Endothelial cell of umbilical vein (primary cell): ENCODE results near the gene GUCY1B1. TPM values are rescaled to one million over a fixed set of nuclear protein-coding genes. Genes with fewer than 3 reads are reported as not detected.

Experiments used
- BruUV-seq: library from RNA; stranded (reverse); fragments of 400-500 nt; replicated peaks from 2 replicates; lab custom pipeline; 2021; lab: Mats Ljungman, UMichigan
- CTCF ChIA-PET: fragments of 300-600, 350-600 bp; sonication (Branson Sonifier 250); formaldehyde crosslinking; loops from one replicate; lab custom pipeline; 2021; ENCODE audit warnings: antibody characterized with exemption, inconsistent platforms; lab: Charles Lee
- POLR2A ChIA-PET: fragments of 300-600, 350-600 bp; sonication (Branson Sonifier 250); formaldehyde crosslinking; loops from one replicate; lab custom pipeline; 2021; ENCODE audit warnings: antibody characterized with exemption, inconsistent platforms; lab: Charles Lee
- DNase-seq: peaks from one replicate; pipeline ENCODE4 v3.0.0-alpha.2; 2011; ENCODE audit warnings: low read depth, low spot score
- FAIRE-seq: peaks from 2 replicates; lab custom pipeline; 2011; peaks lifted over from hg19 to GRCh38; lab: Jason Lieb, UNC
- H2AFZ ChIP-seq: 2 replicates; pipeline ENCODE4 v1.6.0; 2012; ENCODE audit warnings: low read depth, low read length, control low read depth, inconsistent platforms
- H3K27ac ChIP-seq: 2 replicates; pipeline ENCODE4 v1.5.1; 2011; ENCODE audit warnings: low read depth, mild to moderate bottlenecking, control low read depth, low read length, moderate library complexity; ENCODE audit not compliant: insufficient read depth
- H3K27me3 ChIP-seq, 2 experiments: 2 replicates each; pipeline versions ENCODE4 v1.6.0 to v1.6.1; 2011; ENCODE audit warnings: low read length in 2 of 2, mixed read lengths in 1 of 2; ENCODE audit not compliant: control insufficient read depth in 2 of 2, insufficient read depth in 2 of 2
- H3K36me3 ChIP-seq, 2 experiments: 2 replicates in 1 of 2; 3 replicates in 1 of 2; pipeline ENCODE4 v1.5.1; 2011; ENCODE audit warnings: low read length in 2 of 2, mild to moderate bottlenecking in 1 of 2, moderate library complexity in 1 of 2; ENCODE audit not compliant: control insufficient read depth in 2 of 2, insufficient read depth in 2 of 2; ENCODE audit errors: extremely low read depth in 1 of 2
- H3K4me1 ChIP-seq: 3 replicates; pipeline ENCODE4 v1.5.1; 2011; ENCODE audit warnings: mild to moderate bottlenecking, low read length; ENCODE audit not compliant: control insufficient read depth, insufficient read depth; ENCODE audit errors: extremely low read depth
- H3K4me2 ChIP-seq: 2 replicates; pipeline ENCODE4 v1.6.1; 2011; ENCODE audit warnings: low read length, control low read depth, mixed read lengths; ENCODE audit not compliant: insufficient read depth
- H3K4me3 ChIP-seq, 3 experiments: fragments of 200-600 bp in 1 of 3; sonication (generic), shearing (Covaris generic) in 1 of 3; replicated peaks in 1 of 3; 2 replicates each; pipeline ENCODE4 v1.5.1; 2011 to 2016; ENCODE audit warnings: control low read depth in 3 of 3, low read length in 3 of 3, mild to moderate bottlenecking in 2 of 3, inconsistent platforms in 1 of 3, low read depth in 1 of 3, moderate library complexity in 1 of 3; ENCODE audit not compliant: insufficient read depth in 1 of 3
- H3K79me2 ChIP-seq: 2 replicates; pipeline ENCODE4 v1.6.0; 2012; ENCODE audit warnings: low read length, inconsistent platforms; ENCODE audit not compliant: control insufficient read depth, insufficient read depth
- H3K9ac ChIP-seq: replicated peaks from 2 replicates; pipeline ENCODE3; 2011; ENCODE audit warnings: low read length, control low read depth; ENCODE audit not compliant: insufficient read depth; ENCODE audit errors: extremely low read depth
- H3K9me1 ChIP-seq: replicated peaks from 3 replicates; pipeline ENCODE4 v1.6.0; 2011; ENCODE audit warnings: mild to moderate bottlenecking, low read length; ENCODE audit not compliant: control insufficient read depth, insufficient read depth; ENCODE audit errors: extremely low read depth
- H3K9me3 ChIP-seq: replicated peaks from 2 replicates; pipeline ENCODE4 v1.5.1; 2012; ENCODE audit warnings: low read length, inconsistent platforms; ENCODE audit not compliant: control insufficient read depth, insufficient read depth
- H4K20me1 ChIP-seq: replicated peaks from 2 replicates; pipeline ENCODE3; 2011; ENCODE audit warnings: mild to moderate bottlenecking, low read length; ENCODE audit not compliant: control insufficient read depth, insufficient read depth; ENCODE audit errors: extremely low read depth
- CTCF ChIP-seq, 2 donors: IDR thresholded peaks; 1 replicate in 1 of 2; 2 replicates in 1 of 2; pipeline ENCODE4 v1.5.1; 2011; ENCODE audit warnings: low read length in 2 of 2, mild to moderate bottlenecking in 2 of 2, moderate library complexity in 2 of 2, control low read depth in 1 of 2, inconsistent platforms in 1 of 2, low read depth in 1 of 2; ENCODE audit not compliant: insufficient read depth in 1 of 2; ENCODE audit errors: extremely low read depth in 1 of 2
- EZH2 ChIP-seq: IDR thresholded peaks from 2 replicates; pipeline ENCODE4 v1.6.1; 2012; ENCODE audit warnings: borderline replicate concordance, low read depth, mild to moderate bottlenecking, moderate library complexity, low read length, inconsistent platforms; ENCODE audit not compliant: severe bottlenecking
- FOS ChIP-seq: IDR thresholded peaks from 2 replicates; pipeline ENCODE4 v1.6.1; 2011; ENCODE audit warnings: mild to moderate bottlenecking, low read length, moderate library complexity, borderline replicate concordance; ENCODE audit not compliant: insufficient read depth
- GATA2 ChIP-seq: IDR thresholded peaks from 2 replicates; pipeline ENCODE4 v1.7.0; 2011; ENCODE audit warnings: low read depth, mild to moderate bottlenecking, moderate library complexity, mixed read lengths, low read length; ENCODE audit not compliant: insufficient read length, insufficient read depth
- JUN ChIP-seq: IDR thresholded peaks from 2 replicates; pipeline ENCODE4 v1.6.1; 2011; ENCODE audit warnings: borderline replicate concordance, low read depth; ENCODE audit not compliant: insufficient read length, insufficient read depth
- MYC ChIP-seq: IDR thresholded peaks from one replicate; pipeline ENCODE4 v1.6.1; 2011; ENCODE audit warnings: mild to moderate bottlenecking, low read depth, low read length
- POLR2A ChIP-seq: IDR thresholded peaks from 2 replicates; pipeline ENCODE4 v1.6.1; 2012; ENCODE audit warnings: low read depth, mild to moderate bottlenecking, control low read depth, low read length
- POLR2AphosphoS5 ChIP-seq: IDR thresholded peaks from 2 replicates; pipeline ENCODE4 v1.6.1; 2012; ENCODE audit warnings: low read depth, mild to moderate bottlenecking, control low read depth, low read length, moderate library complexity; ENCODE audit not compliant: insufficient read depth
- dilution Hi-C: fragments of 300-500 bp; cut with MboI; formaldehyde crosslinking; loops from one replicate; pipeline ENCODE4 v1.15.0; 2019; ENCODE audit warnings: low sequenced_read_pairs; ENCODE audit not compliant: extremely low pct_ligation_motif_present
- intact Hi-C: fragments of 100-400 bp; cut with micrococcal nuclease; formaldehyde crosslinking; loops from one replicate; pipeline ENCODE4 v1.10.0; 2022
- polyA plus RNA-seq, 4 experiments: library from polyadenylated mRNA; depleted of rRNA in 3 of 4; stranded (reverse) in 3 of 4; unstranded in 1 of 4; fragments of >200 nt; gene quantifications; 2 replicates each; pipeline versions ENCODE4 v1.2.1 to v1.2.3, GENCODE V29; 2011 to 2012; ENCODE audit warnings: missing spikeins in 1 of 4
- total RNA-seq: library from RNA; stranded (reverse); gene quantifications from 2 replicates; pipeline ENCODE4 v1.2.3, GENCODE V29; 2021
- TF ChIP-seq, protein P1 (sequence below): IDR thresholded peaks from 2 replicates; pipeline ENCODE4 v1.6.1; 2011; ENCODE audit not compliant: insufficient read depth, insufficient read length

The GUCY1B1 gene
- total and polyA plus RNA-seq, 2 donors (not counting 3 experiments of a cell fraction or from before 2014, with no cell fraction given): 1.9 to 4.7 TPM

DNA sequence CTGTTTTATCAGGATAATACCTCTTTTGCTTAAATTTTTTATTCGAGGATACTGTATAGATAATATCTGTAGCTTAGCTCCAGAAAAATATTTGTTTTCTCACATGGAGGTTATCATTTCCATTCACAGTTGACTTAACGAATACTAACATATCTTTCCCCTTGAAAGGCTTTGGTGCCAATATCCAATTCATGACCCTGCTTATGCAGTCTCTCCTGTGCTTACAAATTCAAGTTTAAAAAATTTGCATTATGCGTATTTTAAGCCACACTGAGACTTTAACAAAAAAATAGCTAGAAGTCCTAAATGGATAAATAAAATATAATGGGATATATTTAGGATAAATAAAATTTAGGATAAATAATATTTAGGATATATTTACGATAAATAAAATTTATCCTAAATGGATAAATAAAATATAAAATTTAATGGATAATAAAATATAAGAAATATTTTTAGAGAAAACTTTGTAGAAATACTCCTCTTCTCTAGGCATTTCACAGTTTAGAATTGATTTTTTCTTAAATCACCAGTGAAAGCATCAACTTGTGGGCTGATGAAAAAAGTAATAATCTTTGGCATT is 22.5 kb downstream of the GUCY1B1 start:
- BruUV-seq: no TSS peak
- Histone ChIP-seq H3K9me3 (no peaks in the 10 kb centered on the region), H2AFZ (no peak overlapping the region), H3K27me3 (no peaks in the 10 kb centered on the region), H3K4me1 (no peaks in the 10 kb centered on the region), H3K36me3 (no peaks in the 10 kb centered on the region), H4K20me1 (no peaks in the 10 kb centered on the region), H3K79me2 (no peaks in the 10 kb centered on the region), H3K9ac (no peak overlapping the region), H3K27ac (no peak overlapping the region), H3K9me1 (no peaks in the 10 kb centered on the region), H3K4me3 (no peak overlapping the region), H3K4me2 (no peak overlapping the region)
- dilution Hi-C loops: no loop called here
- intact Hi-C loops: loop anchor here (10.0 kb wide), 1 partner anchor 757 kb away; no protein-coding TSS in a partner anchor
- POLR2A ChIA-PET: no interaction called here
- no peak for DNase-seq
- CTCF ChIA-PET: interaction anchor here (2.9 to 6.2 kb wide), 3 partner anchors 252 to 378 kb away, joined by 12 to 41 read pairs (median 15); no protein-coding TSS in a partner anchor
- FAIRE-seq: no peak
- TF ChIP-seq EZH2: no peak
- no peak for TF ChIP-seq MYC

DNA sequence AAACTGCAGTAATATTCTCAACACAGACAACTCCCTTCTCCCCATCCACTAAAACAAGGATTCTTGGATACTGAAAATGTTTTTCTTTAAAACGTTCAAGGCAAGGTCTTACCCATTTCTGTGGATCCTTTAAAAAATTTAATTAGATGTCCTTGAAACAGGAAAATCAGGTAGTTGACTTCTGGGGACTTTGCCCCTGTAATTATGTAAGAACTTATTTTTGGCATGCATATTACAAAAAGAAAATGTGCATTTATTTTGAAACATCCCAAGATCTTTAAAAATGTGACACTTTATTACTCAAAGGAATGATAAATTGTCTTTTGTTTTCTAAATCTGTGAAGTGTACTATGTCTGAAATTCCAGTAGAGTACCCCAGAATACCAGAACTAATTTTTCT is 25.8 kb downstream of the GUCY1B1 start:
- intact Hi-C loops (loop anchor here (10.0 kb wide), 1 partner anchor 760 kb away; no protein-coding TSS in a partner anchor), dilution Hi-C loops (no loop called here)
- TF ChIP-seq, protein P1, sequence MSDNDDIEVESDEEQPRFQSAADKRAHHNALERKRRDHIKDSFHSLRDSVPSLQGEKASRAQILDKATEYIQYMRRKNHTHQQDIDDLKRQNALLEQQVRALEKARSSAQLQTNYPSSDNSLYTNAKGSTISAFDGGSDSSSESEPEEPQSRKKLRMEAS: no peak
- TF ChIP-seq FOS (no peak), POLR2AphosphoS5 (no peak), MYC (no peak), GATA2 (no peak), POLR2A (no peak), JUN (no peak), EZH2 (no peak), CTCF (IDR thresholded peaks at IDR 0.05; ENCODE audit: extremely low read depth in 1 of 2, insufficient read depth in 1 of 2, low read depth in 1 of 2, low read length in 2 of 2) (no peak)
- H2AFZ ChIP-seq: no peak overlapping the region
- H3K4me1 ChIP-seq: no peaks in the 10 kb centered on the region
- no peaks in the 10 kb centered on the region for H3K79me2 ChIP-seq
- ChIA-PET POLR2A (no interaction called here), CTCF (interaction anchor here (0.7 to 6.2 kb wide), 7 partner anchors 14 to 977 kb away, joined by 3 to 41 read pairs (median 3); no protein-coding TSS in a partner anchor)
- no peaks in the 10 kb centered on the region for H3K27me3 ChIP-seq
- DNase-seq (no peak), FAIRE-seq (no peak)
- H3K9me1 ChIP-seq: no peaks in the 10 kb centered on the region
- H3K9me3 ChIP-seq: no peaks in the 10 kb centered on the region
- H3K4me2 ChIP-seq: no peak overlapping the region
- BruUV-seq: no TSS peak
- H4K20me1 ChIP-seq: no peaks in the 10 kb centered on the region
- no peak overlapping the region for H3K4me3 ChIP-seq
- no peak overlapping the region for H3K9ac ChIP-seq
- H3K36me3 ChIP-seq: no peaks in the 10 kb centered on the region
- no peak overlapping the region for H3K27ac ChIP-seq
